PC-9 (cell line): Measurements from ENCODE around the gene PITPNM3. TPM values are rescaled to one million over a fixed set of nuclear protein-coding genes. Genes with fewer than 3 reads are reported as not detected.

ENCODE experiments used
- BruUV-seq: library from RNA; stranded (reverse); fragments of 400-500 nt; replicated peaks from 2 replicates; lab custom pipeline; 2021; lab: Mats Ljungman, UMichigan
- CTCF ChIA-PET: fragments of 300-600 bp; sonication (Branson Sonifier 250); formaldehyde crosslinking; loops from one replicate; lab custom pipeline; 2022; ENCODE audit warnings: antibody characterized with exemption; lab: Charles Lee
- POLR2A ChIA-PET: fragments of 300-600 bp; sonication (Branson Sonifier 250); formaldehyde crosslinking; loops from one replicate; lab custom pipeline; 2022; ENCODE audit warnings: antibody characterized with exemption; ENCODE audit not compliant: unreplicated experiment; lab: Charles Lee
- DNase-seq, 2 experiments: peaks; one replicate each; pipeline versions ENCODE4 v3.0.0 to v3.0.0-alpha.2; 2015 to 2022; ENCODE audit warnings: mixed read lengths in 1 of 2
- H2AFZ ChIP-seq: fragments of 200-600 bp; sonication (generic); 2 replicates; pipeline ENCODE4 v1.8.1; 2017; ENCODE audit warnings: antibody characterized with exemption
- H3F3A ChIP-seq: fragments of 200-600 bp; sonication (generic); 2 replicates; pipeline ENCODE4 v1.8.1; 2017; ENCODE audit warnings: antibody characterized with exemption, mild to moderate bottlenecking, low read depth; ENCODE audit not compliant: insufficient read depth
- H3K27ac ChIP-seq: fragments of 200-600 bp; sonication (generic); 2 replicates; pipeline ENCODE4 v1.6.1; 2016; ENCODE audit warnings: mixed run types
- H3K27me3 ChIP-seq: fragments of 200-600 bp; sonication (generic); 2 replicates; pipeline ENCODE4 v1.6.1; 2016; ENCODE audit warnings: low read depth, mixed run types; ENCODE audit not compliant: insufficient read depth
- H3K36me3 ChIP-seq: fragments of 200-600 bp; sonication (generic); 2 replicates; pipeline ENCODE4 v1.6.1; 2016; ENCODE audit warnings: low read depth, mixed run types
- H3K4me1 ChIP-seq: fragments of 200-600 bp; sonication (generic); replicated peaks from 2 replicates; pipeline ENCODE4 v1.6.1; 2016; ENCODE audit warnings: mixed run types; ENCODE audit not compliant: insufficient read depth
- H3K4me2 ChIP-seq: fragments of 200-600 bp; sonication (generic); 2 replicates; pipeline ENCODE4 v1.6.1; 2017; ENCODE audit warnings: mixed run types
- H3K4me3 ChIP-seq: fragments of 200-600 bp; sonication (generic); 2 replicates; pipeline ENCODE4 v1.6.1; 2016; ENCODE audit warnings: mixed run types
- H3K79me2 ChIP-seq: fragments of 200-600 bp; sonication (generic); 2 replicates; pipeline ENCODE4 v1.6.1; 2017; ENCODE audit warnings: low read depth, mixed run types
- H3K9me2 ChIP-seq: fragments of 200-600 bp; sonication (generic); 2 replicates; pipeline ENCODE4 v1.8.1; 2017; ENCODE audit warnings: mild to moderate bottlenecking; ENCODE audit not compliant: insufficient read depth
- H3K9me3 ChIP-seq: fragments of 200-600 bp; sonication (generic); 2 replicates; pipeline ENCODE4 v1.8.1; 2016; ENCODE audit warnings: low read depth; ENCODE audit not compliant: insufficient read depth
- H4K20me1 ChIP-seq: fragments of 200-600 bp; sonication (generic); 2 replicates; pipeline ENCODE4 v1.8.1; 2017; ENCODE audit not compliant: insufficient read depth
- CTCF ChIP-seq: fragments of 200-600 bp; sonication (generic); conservative IDR thresholded peaks from 2 replicates; pipeline ENCODE4 v1.6.1; 2017; ENCODE audit warnings: mixed run types, antibody characterized with exemption, mild to moderate bottlenecking, moderate library complexity
- EZH2 ChIP-seq: fragments of 200-600 bp; sonication (generic); IDR thresholded peaks from 2 replicates; pipeline ENCODE4 v1.8.0; 2017; ENCODE audit warnings: antibody characterized with exemption, low read depth
- intact Hi-C: fragments of 100-400 bp; cut with micrococcal nuclease; formaldehyde crosslinking; loops from one replicate; pipeline ENCODE4 v1.10.0; 2022; ENCODE audit not compliant: unreplicated experiment
- total RNA-seq: library from RNA; stranded (reverse); gene quantifications from 2 replicates; pipeline ENCODE4 v1.2.3, GENCODE V29; 2021

The PITPNM3 gene
- total RNA-seq, 1 experiment from 2014 or later: 16.9 TPM

- no peak overlapping the region for H3K27ac ChIP-seq
- CTCF ChIA-PET: no interaction called here
- no peaks in the 10 kb centered on the region for H3K79me2 ChIP-seq
- H3K4me3 ChIP-seq: no peak overlapping the region
- peaks cover 8% of the 10 kb centered on the region; the same call in 1 of the 2 replicates for H3K9me3 ChIP-seq
- peaks cover 83% of the 10 kb centered on the region for H3K27me3 ChIP-seq
- no peaks in the 10 kb centered on the region for H3K36me3 ChIP-seq
- H3F3A ChIP-seq: no peaks in the 10 kb centered on the region
- no peaks in the 10 kb centered on the region for H4K20me1 ChIP-seq
- POLR2A ChIA-PET: no interaction called here
- no peaks in the 10 kb centered on the region for H3K9me2 ChIP-seq
- TF ChIP-seq CTCF (peak; percentile 40; the same call in 1 of the 2 replicates), EZH2 (no peak)
- no peaks in the 10 kb centered on the region for H3K4me1 ChIP-seq
- intact Hi-C loops: no loop called here
- BruUV-seq: no TSS peak
- no peak for DNase-seq
- no peak overlapping the region for H3K4me2 ChIP-seq
- no peak overlapping the region for H2AFZ ChIP-seq
Observed at GRCh38 chr17:6430769-6431168, 125.6 kb downstream of the PITPNM3 start.

- DNase-seq: no peak
- no peaks in the 10 kb centered on the region for H3K36me3 ChIP-seq
- no peaks in the 10 kb centered on the region for H3K4me1 ChIP-seq
- no peaks in the 10 kb centered on the region for H3K9me2 ChIP-seq
- H3K27ac ChIP-seq: no peak overlapping the region
- no peak for TF ChIP-seq CTCF
- TF ChIP-seq EZH2: no peak
- BruUV-seq: no TSS peak
- POLR2A ChIA-PET: no interaction called here
- H3K4me2 ChIP-seq: no peak overlapping the region
- intact Hi-C loops: loop anchor here (10.0 kb wide), 1 partner anchor 1184 kb away; no protein-coding TSS in a partner anchor
- CTCF ChIA-PET: no interaction called here
- H3F3A ChIP-seq: no peaks in the 10 kb centered on the region
- no peak overlapping the region for H3K4me3 ChIP-seq
- H2AFZ ChIP-seq: no peak overlapping the region
- no peaks in the 10 kb centered on the region for H3K79me2 ChIP-seq
- H4K20me1 ChIP-seq: no peaks in the 10 kb centered on the region
- H3K9me3 ChIP-seq: peaks cover 8% of the 10 kb centered on the region; the same call in 1 of the 2 replicates
- H3K27me3 ChIP-seq: peaks cover 89% of the 10 kb centered on the region
Observed at GRCh38 chr17:6429266-6429665, 127.1 kb downstream of the PITPNM3 start.

GRCh38 chr17:6428207-6428965 is 128.0 kb downstream of the PITPNM3 start:
- Histone ChIP-seq H3K4me1 (no peaks in the 10 kb centered on the region), H3K4me3 (no peak overlapping the region), H2AFZ (no peak overlapping the region), H3K4me2 (no peak overlapping the region), H4K20me1 (no peaks in the 10 kb centered on the region), H3K27ac (no peak overlapping the region), H3K9me3 (peaks cover 8% of the 10 kb centered on the region; the same call in 1 of the 2 replicates), H3K79me2 (no peaks in the 10 kb centered on the region), H3F3A (no peaks in the 10 kb centered on the region), H3K36me3 (no peaks in the 10 kb centered on the region), H3K9me2 (no peaks in the 10 kb centered on the region), H3K27me3 (peaks cover 96% of the 10 kb centered on the region)
- BruUV-seq: no TSS peak
- no peak for DNase-seq
- intact Hi-C loops: loop anchor here (10.0 kb wide), 1 partner anchor 1184 kb away; no protein-coding TSS in a partner anchor
- ChIA-PET POLR2A (no interaction called here), CTCF (no interaction called here)
- TF ChIP-seq CTCF: no peak
- no peak for TF ChIP-seq EZH2
